A172 (cell line): Measurements from ENCODE around the gene THRB. TPM values are rescaled to one million over a fixed set of nuclear protein-coding genes. Genes with fewer than 3 reads are reported as not detected.
A peak's percentile ranks its signal among the peaks of the same experiment; 100 is the strongest.

ENCODE experiments used
- DNase-seq: peaks from one replicate; pipeline ENCODE4 v3.0.0-alpha.2; 2015; ENCODE audit warnings: low spot score
- total RNA-seq: library from RNA; depleted of rRNA; stranded (reverse); fragments of >200 nt; shearing (Covaris generic); gene quantifications from 2 replicates; pipeline ENCODE4 v1.2.3, GENCODE V29; 2014

THRB gene
- total RNA-seq, 1 experiment from 2014 or later = not detected

DNA sequence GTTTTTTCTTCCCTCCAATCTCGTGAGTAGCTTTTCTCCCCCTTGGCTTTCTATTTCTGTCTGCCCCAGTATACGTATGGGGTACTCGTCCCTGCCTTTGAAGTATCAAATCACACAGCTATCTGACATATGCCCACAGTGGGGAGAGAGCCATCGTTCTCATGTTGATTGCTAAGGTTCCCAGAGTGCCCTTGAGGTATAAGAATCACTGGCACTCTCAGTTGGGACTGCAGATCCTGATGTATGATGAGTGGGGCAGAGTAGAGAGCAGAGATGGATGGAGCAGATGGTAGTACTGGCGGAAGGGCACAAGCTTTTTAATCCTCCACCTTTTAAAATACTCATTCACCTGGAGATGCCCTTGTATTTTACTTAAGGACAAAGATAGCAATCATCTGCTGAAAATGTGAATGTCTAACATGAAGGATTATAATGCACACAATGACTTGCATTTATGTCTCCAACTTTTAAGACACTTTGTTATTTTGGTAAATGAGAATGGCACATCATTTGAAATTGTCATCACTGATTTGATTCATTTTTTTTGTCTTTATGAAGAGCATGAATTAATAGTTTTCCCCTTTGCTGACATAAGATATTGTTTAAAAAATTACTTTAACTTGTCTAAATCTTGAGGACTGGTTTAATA, 310.0 kb downstream of the THRB start:
- no peak for DNase-seq

DNA sequence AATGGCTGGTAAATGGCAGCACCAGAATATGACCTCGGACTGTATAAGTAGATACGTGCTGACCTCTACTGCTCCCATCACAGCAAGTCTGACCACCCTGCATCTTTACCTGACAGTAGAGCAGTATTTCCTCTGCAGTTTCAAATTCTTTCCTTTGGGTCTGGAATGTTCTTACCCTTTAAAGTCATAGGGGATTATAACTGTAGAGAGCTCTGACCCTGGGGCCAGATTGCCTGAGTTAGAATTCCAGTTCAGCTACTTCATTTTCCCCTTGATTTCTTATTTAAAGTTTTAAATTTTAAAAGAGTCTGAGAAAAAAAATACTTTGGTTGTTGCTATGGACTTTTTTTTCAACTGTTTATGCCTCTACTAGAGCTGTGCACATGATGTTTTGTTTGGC, 311.9 kb downstream of the THRB start:
- no peak for DNase-seq

DNA sequence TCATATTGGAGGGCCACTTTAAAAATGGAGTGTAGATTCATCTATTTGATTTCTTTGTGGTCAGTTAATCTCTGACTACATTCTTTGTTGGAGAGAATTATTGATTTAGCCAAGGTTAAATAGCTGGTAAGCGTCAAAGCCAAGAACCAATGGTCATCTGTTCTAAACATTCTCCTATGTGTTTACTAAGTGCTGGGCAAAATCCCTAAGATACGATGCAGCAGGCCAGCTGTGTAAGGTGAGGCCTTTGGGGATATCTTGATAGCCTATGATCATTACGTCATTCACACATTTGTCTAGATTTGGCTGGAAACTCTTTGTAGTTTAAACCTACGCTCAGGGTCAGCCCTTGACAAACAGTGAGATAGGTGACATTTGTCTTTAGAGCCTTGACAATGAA, 313.4 kb downstream of the THRB start:
- DNase-seq = no peak

DNA sequence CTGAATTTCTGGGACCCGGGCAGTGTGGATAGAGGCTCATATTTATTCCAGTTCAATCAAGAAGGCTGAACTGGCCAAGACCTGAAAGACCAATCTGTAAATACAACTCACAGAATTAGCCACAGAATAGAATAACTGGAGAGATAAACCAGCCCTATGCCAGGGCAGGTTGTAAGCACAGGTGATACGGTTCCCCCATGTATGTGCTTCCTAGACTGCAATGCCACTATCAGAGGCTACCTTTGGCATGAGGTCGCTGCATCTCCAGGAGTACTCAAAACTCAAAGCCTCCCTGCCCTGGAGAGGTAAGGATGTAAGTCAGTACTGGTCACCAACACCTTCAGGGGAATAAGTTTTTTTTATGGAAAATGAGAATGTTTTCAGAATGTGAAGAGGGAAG, 314.0 kb downstream of the THRB start:
- DNase-seq = no peak

DNA sequence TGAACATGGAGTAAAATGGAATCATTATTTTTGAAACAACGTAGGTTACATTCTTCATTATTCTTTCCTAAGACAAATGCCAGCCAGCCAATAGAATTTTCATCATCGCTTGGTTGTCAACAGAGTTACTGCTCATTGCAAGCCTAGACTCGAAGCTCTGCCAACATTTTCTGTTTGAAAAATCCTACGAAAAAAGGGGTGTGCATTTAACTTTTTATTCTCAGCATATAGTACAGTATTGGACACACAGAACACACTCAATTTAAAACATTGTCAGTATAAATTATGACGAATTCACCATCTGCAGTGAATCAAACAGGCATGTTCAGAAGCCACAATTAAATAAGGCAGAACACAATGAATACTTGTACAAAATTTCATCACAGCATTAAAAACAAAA, 317.4 kb downstream of the THRB start:
- no peak for DNase-seq

DNA sequence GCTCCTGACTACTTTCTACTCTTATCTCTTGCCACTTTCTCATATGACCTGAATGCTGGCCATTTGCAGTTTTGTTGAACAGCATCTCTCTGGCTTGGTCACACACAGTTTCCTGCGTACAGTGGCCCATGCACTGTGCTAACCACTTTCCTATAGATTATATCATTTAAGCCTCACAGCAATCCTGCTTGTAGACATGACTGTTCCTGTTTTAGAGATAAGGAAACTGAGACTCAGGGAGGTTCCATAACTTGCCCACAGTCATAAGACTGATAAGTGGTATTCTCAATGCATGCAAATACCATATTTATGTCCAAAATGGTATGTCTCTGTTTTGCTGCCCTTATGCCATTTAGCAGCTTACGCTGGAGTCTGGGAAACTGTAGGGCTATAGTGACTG, 320.0 kb downstream of the THRB start:
- no peak for DNase-seq

DNA sequence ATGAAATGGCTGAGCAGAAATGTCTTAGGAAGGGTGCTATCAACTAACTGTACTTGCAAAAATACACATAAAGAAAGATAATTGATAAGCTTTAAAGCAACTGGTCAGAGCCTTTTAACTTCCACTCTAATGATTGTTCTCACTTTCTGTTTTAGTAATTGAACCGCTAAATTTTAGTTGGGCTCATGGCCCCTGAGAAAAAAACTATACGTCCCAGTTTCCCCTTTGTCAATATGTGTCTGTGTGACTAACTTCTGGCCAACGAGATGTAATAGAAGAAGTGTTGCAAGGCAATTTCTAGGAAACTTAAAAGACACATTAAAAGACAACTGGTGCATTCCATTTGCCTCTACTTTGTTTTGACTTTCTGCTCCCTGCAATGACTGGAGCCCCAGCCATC, 325.7 kb downstream of the THRB start:
- no peak for DNase-seq

DNA sequence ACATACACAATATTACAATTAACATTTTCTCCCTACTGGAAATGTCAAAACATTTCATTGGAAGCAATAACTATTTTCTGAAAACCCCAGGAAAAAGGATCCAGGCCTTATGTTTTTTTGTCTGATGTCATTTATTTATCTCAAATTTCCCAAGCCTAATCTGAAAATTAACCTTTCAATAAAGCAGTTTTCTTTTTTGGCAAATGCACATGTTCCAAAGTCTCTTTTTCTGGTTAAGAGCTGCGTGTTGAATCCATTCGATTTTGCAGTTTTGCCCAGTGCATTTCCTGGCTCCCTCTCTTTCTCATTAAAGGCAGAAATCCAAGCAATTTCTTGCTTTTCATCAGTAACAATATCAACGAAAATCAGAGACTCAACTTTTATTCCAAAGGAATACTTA, 327.2 kb downstream of the THRB start:
- no peak for DNase-seq

DNA sequence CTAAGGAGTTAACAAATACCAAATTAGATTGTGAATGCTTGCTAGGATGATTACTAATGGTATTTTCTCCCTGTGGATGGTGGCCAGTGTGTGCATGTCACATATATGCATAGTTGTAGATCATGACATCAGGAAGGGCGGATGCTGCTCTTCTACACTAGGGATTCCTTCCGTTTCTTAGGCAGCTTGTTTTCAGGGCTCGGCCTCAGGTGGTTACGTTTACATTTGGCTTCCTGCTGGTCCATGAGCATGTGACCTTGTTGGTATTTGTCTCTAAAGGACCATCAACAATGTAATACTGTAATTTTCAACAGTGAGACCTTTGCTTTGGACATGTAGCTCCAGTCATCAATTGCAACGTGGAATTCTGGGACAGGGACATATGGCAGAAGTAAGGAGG, 328.1 kb downstream of the THRB start:
- no peak for DNase-seq

DNA sequence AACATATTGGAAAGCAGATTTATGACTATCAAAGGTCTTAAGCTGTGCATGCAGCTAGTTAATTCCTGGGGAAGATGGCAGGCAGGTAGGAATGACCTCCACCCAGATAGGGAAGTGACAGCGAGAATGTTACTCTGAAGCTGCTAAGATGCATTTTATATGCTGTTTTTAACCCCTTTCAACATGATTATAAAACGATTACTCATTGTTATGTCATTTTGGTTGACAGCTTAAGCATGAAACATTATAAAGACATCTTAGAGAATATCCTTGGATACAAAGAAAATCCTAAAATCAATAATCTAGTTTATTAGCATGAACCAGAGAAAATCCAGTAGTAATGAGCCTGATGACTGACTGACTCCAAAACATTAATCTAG, 329.1 kb downstream of the THRB start:
- DNase-seq = no peak

DNA sequence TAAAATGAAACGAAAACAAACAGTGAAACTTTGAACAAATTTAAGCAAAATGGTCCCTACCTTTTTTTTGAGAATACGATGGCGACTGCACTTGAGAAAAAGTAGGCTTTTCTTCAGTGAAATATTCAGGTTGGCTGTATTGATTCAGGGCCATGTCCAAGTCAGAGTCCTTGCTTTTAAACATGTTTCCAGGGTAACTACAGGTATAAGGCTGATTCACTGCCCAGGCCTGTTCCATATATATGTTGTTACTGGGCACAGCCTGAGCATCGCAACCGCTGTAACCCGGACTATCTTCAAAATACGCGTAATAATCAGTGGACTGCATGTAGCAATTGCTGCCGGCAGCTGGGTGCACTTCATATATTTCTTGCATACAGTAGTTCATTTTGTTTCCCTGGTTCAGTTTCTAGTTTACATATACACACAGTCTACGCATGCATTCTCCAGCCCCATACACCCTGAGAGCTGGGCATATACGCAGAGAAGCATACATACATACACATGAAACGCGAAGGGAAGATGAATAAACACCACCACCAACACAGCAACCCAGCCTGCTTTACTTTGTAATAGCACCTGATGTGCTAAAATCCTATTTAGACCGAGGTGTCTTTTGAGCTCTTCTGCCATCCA, 329.6 kb downstream of the THRB start:
- DNase-seq = no peak

DNA sequence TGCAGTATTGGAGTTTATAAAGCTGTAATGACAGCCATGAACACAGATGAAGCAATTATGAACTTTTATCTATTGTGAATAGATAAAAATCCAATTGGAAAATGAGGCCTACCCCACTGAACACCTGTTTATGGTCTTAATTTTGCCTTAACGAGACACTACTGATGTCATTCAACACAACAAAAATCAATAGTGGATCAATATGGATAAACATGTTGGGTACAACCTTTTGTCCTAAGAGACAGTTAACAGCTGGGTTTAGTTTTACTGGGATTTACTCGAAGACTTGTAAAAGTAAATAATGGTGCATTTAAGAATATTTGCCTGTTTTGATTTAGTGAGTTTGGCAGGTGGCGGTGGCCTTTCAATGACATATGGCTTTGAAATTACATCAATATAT, 331.7 kb downstream of the THRB start:
- no peak for DNase-seq

DNA sequence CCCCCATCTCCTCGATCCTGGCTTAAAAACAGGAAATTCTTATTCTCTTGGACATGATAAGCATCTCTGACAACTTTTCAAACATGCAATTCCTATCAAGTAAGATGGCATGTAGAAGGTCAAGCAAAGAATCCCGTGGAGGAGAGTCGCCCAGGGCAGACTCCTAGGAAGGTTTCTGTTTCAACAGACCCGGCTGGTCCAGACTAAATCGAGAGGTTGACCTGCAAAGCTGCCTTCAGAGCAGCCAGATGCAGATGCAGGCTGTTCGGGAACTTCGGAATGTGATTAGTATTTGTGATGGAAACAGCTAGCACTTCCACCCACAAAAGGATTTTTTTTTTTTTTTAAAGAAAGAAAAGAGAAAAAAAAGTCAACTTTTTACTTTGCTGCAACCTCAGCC, 332.8 kb downstream of the THRB start:
- no peak for DNase-seq

DNA sequence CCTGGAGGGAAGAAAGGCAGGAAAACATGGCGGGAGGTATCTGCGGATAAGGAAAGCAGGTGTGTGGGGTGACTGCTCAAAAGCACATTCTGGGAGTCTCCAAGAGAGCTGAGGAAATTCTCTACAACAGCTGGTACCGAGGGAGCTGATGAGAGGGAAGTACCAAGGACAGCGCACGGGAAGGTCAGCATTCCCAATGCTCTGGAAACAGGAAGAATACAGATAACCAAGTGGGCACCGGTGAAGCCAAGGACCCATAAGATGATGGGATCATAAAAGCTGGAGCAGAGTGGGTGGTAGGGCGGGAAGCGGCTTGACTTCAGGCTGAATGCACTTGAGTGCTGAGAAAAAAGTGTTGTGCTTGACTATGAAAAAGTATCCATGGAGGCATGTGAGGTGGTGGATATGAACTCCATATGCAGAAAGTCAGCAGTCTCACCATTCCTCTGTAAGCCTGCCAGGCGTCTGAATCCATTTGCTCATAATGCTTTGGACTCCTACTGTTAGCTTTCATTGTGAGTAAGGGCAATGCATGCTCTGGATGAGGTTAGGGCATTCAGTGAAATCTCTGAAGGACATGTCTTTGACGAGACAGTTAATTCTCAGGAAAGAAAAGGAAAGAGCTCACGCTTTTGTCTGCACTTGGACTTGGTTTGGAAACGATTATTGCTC, 334.1 kb downstream of the THRB start:
- DNase-seq = peak; percentile 42

DNA sequence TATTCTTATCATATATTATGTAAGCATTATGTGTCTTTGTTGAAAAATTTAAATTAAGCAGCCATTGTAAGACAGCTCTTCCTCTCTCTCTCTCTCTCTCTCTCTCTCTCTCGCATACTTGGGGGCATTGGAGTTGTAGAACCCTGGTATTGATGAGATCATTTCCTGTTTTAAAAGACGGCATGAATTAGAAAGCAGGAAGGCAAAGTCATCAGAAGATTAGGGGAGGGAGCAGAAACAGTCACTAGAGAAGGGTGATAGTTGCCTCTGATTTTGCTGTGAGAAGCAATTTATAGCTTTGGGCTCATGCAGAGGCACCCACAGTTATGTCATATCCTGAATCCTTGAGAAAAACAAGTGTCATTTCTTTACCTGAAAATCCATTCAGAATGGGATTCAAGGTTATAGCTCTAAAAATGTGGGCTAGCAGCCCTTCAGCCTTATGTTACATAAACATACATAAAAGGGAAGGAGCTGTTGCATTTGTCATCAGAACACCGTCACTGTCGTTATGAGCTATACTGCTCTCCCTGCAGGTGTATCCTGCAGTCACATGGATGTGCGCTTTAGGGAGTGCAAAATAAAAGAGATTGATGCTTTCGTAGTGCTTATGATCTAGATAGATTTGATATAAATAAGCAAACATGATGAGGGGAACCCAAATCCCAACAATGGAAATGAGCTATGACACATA, 335.7 kb downstream of the THRB start:
- peak; percentile 26 for DNase-seq

DNA sequence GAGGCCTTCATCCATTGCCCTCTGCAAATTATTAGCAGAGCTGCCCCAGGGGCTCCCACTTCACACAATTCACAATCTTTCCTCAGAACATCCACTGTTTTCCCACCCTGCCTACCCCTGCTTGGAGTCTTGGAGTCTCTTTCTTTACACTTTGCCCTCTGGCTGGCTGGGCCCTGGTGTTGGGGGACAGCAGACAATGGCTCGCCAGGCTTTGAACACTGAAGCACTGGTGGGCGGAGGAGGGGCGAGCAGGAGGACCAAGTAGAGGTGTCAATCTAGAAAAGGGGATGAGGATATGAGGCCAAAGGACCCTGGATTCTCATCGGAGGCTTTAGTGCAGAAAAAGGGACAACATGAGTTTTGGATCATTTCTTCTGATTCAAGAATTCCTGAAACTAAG, 337.5 kb downstream of the THRB start:
- no peak for DNase-seq

DNA sequence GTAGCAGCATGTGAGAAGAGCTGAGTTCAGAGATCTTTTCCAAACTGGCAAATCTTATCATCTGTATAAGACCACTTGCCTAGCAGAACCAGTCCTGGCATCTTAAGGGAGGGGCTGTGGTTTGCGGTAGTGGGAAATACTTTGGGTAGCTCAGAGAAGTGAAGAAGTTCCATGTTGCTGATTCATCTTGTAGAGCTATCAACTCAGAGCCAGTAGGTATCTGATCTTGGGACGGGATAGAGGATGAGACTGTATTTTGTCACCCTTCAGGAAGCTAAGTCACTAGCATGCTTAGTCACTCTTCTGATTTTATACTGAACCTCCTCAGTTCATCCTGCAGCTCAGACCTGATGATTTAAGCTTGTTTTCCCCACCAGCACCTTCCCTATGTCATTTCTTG, 338.2 kb downstream of the THRB start:
- DNase-seq = peak; percentile 95

DNA sequence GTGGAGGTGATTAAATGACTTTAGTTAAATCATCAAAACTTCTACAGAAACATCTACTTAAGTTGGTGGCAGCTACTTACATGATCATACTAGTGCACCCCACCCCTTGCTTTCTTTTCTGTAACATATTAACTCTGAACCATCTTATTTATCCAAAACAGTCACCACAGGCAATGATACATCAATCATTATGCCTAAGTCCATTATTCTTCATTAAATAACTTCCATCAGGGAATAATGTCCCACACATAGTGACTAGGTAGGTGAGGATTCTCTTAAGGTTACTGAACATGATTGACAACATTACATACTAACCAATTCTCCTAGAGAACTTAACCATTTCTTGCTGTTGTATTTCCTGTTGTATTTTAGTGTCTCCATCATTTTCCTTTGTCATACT, 339.4 kb downstream of the THRB start:
- DNase-seq = no peak

DNA sequence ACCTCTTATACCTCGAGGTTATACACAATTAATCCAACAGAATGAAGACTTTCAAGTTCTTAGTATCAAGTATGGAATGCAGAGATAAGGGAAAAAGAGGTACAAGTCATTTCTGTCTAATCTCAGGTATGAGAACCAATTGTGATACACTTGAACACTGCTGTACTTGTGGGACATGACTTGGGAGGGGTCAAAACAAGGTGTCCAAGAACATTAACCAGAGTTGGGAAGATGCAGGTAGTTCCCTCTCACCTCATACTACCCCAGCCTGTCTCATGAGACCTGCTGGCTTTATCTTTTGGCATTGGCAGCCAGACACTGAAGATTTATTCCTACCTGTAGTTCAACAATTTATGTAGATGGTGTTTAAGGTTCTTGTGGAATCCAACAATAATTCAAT, 339.9 kb downstream of the THRB start:
- no peak for DNase-seq

DNA sequence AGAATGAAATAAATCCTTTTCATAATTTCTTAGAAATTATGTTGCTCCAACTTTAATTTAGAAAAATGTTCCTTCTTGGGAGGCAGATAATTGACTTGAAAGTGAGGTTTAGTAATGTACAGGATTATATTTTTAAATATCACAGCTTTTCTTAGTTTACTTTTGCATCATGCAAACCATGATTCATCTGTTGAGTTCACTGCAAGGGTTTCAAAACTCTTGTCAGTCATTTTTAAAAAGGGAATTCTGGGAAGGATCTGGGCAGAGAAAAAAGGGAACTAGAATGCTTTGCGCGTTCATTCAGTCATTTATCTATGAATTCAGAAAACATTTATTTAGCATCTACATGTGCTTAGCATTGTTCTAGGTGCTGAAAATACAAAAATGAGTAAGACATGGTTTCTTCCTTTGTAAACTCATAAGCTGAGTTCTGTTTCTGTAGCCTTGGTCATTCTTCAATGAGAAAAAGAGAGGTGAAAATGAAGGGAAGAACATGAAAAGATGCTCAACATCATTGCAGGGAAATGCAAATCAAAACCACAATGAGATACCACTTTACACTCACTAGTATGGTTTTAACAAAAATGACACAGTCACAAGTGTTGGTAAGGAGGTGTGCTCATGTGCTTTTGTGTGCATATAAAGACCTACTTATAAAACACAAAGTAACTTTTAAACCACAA, 340.5 kb downstream of the THRB start:
- DNase-seq = no peak

DNA sequence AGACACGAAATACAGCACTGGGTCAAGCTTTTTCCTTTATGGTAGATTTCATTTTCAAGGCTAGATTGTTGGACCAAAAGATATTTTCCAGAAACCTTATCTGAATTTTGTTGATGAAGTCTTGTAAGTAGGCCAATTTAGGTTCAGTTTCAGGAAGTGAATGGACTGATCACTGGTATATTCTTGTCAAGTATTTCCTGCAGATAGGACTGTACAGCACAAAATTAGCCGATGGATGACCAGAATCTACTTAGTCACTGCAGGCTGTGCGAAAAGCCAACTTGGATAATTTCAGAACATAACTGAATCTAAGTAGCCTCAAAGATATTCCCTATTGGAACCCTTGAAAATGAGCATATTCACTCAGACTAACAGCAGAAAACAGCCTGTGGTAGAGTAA, 343.1 kb downstream of the THRB start:
- DNase-seq = no peak

DNA sequence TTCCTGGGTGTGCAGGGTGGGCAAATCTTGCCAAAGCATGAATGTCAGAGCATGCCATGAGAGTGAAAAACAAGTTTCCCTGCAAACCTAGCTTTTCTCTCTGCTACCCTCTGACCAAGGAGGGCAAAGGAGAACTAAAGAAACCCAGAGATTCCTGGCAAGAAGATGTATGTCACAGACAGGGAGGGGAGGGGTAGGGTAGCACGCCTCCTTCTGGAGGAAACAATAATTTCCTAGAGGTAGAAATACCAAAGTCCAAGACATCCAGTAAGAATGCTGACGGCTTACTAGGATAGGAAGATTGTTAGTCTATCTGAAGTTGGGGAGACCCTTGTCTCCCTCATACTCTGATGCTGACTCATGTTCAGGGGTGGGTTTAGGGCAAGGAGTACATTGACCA, 345.6 kb downstream of the THRB start:
- DNase-seq = no peak
